T-helper 1 cell (primary cell): ENCODE data around the gene HEBP1.
"Not testable (repeated sequence)": the region's sequence is repeated elsewhere in the genome, so short reads cannot be mapped to it uniquely, and the experiment has no call there.

Source experiments
- DNase-seq, 5 donors: peaks; one replicate each; pipeline ENCODE4 v3.0.0-alpha.2; 2012 to 2020
- total RNA-seq, 4 donors: gene quantifications; one replicate each; lab custom pipeline; 2026; lab: John Stamatoyannopoulos, UW

The HEBP1 gene
- 1.4 to 3.1 (median 2.6) reads per million in 4 donors for total RNA-seq

- DNase-seq = peak; percentile 92 to 96 (median 94)
These were observed at the start of gene HEBP1 for GRCh38 chr12:12999959-13000615. HEBP1 (minus strand) TSS chr12:13000265; CDS start chr12:13000114, 151 bp downstream.

- DNase-seq = no peak
These were observed 49.8 kb upstream of the HEBP1 start for GRCh38 chr12:13049816-13050215.

GRCh38 chr12:13046964-13047363, 46.9 kb upstream of the HEBP1 start:
- DNase-seq = peak in 1 of 5 donors; percentile 45

GRCh38 chr12:13045816-13046215, 45.8 kb upstream of the HEBP1 start:
- DNase-seq = no peak

- no peak for DNase-seq
These were observed 44.8 kb upstream of the HEBP1 start for GRCh38 chr12:13044906-13045299.

- DNase-seq = peak; percentile 34 to 61 (median 54)
These were observed 44.2 kb upstream of the HEBP1 start, which contains the start of gene FAM234B for GRCh38 chr12:13044002-13044905. FAM234B (plus strand) TSS chr12:13044381; CDS start chr12:13044404, 23 bp downstream.

GRCh38 chr12:13042666-13043230, 42.7 kb upstream of the HEBP1 start:
- DNase-seq = no peak

GRCh38 chr12:13041224-13041623, 41.2 kb upstream of the HEBP1 start:
- no peak for DNase-seq

GRCh38 chr12:13039328-13039956, 39.4 kb upstream of the HEBP1 start:
- DNase-seq = no peak

- no peak for DNase-seq
These were observed 38.6 kb upstream of the HEBP1 start for GRCh38 chr12:13038491-13039161.

- no peak for DNase-seq
These were observed 36.8 kb upstream of the HEBP1 start for GRCh38 chr12:13036881-13037280.

- not testable (repeated sequence) for DNase-seq
These were observed 35.3 kb upstream of the HEBP1 start for GRCh38 chr12:13035335-13035734.

GRCh38 chr12:13033476-13033875, 33.4 kb upstream of the HEBP1 start:
- no peak for DNase-seq

GRCh38 chr12:13032164-13032563, 32.1 kb upstream of the HEBP1 start:
- DNase-seq = no peak

GRCh38 chr12:13030541-13031291, 30.7 kb upstream of the HEBP1 start:
- no peak for DNase-seq

GRCh38 chr12:13028825-13029570, 28.9 kb upstream of the HEBP1 start:
- no peak for DNase-seq

- DNase-seq = no peak
These were observed 27.4 kb upstream of the HEBP1 start for GRCh38 chr12:13027508-13027907.

GRCh38 chr12:13027032-13027431, 27.0 kb upstream of the HEBP1 start:
- DNase-seq = no peak

GRCh38 chr12:13026286-13026685, 26.2 kb upstream of the HEBP1 start:
- no peak for DNase-seq

GRCh38 chr12:13024531-13024916, 24.5 kb upstream of the HEBP1 start:
- DNase-seq = no peak
